MM.1S (cell line): ENCODE data around the gene SIPA1L2.
"Not testable (repeated sequence)": the region's sequence is repeated elsewhere in the genome, so short reads cannot be mapped to it uniquely, and the experiment has no call there.

Experiments
- DNase-seq: peaks from one replicate; pipeline ENCODE4 v3.0.0-alpha.2; 2015
- H2AFZ ChIP-seq: fragments of 300-600 bp; sonication (generic); 2 replicates; pipeline ENCODE4 v1.6.0; 2016; ENCODE audit warnings: antibody characterized with exemption, low read length
- H3F3A ChIP-seq: fragments of 300-600 bp; sonication (generic); 2 replicates; pipeline ENCODE4 v1.6.1; 2016; ENCODE audit warnings: mild to moderate bottlenecking, antibody characterized with exemption, low read length, moderate library complexity, mixed read lengths; ENCODE audit not compliant: insufficient read depth
- H3K27ac ChIP-seq: fragments of 300-600 bp; sonication (generic); 2 replicates; pipeline ENCODE4 v1.5.1; 2016; ENCODE audit warnings: mild to moderate bottlenecking, low read length
- H3K27me3 ChIP-seq: fragments of 300-600 bp; sonication (generic); replicated peaks from 2 replicates; pipeline ENCODE4 v1.6.0; 2016; ENCODE audit warnings: low read length; ENCODE audit not compliant: insufficient read depth
- H3K36me3 ChIP-seq: fragments of 300-600 bp; sonication (generic); replicated peaks from 2 replicates; pipeline ENCODE4 v1.6.1; 2016; ENCODE audit warnings: mild to moderate bottlenecking, low read length, mixed read lengths; ENCODE audit not compliant: insufficient read depth
- H3K4me1 ChIP-seq: fragments of 300-600 bp; sonication (generic); 2 replicates; pipeline ENCODE4 v1.6.1; 2016; ENCODE audit warnings: low read length, mixed read lengths
- H3K4me2 ChIP-seq: fragments of 300-600 bp; sonication (generic); 2 replicates; pipeline ENCODE4 v1.6.0; 2016; ENCODE audit warnings: low read depth, low read length
- H3K4me3 ChIP-seq: fragments of 300-600 bp; sonication (generic); 2 replicates; pipeline ENCODE4 v1.5.1; 2016; ENCODE audit warnings: low read length, mixed read lengths
- H3K79me2 ChIP-seq: fragments of 300-600 bp; sonication (generic); 2 replicates; pipeline ENCODE4 v1.6.1; 2016; ENCODE audit warnings: mixed run types, low read length, mixed read lengths
- H3K9ac ChIP-seq: fragments of 300-600 bp; sonication (generic); 2 replicates; pipeline ENCODE4 v1.6.1; 2016; ENCODE audit warnings: low read length, mixed read lengths
- H3K9me2 ChIP-seq: fragments of 300-600 bp; sonication (generic); replicated peaks from 2 replicates; pipeline ENCODE4 v1.6.1; 2016; ENCODE audit warnings: mild to moderate bottlenecking, low read length, mixed read lengths; ENCODE audit not compliant: insufficient read depth
- H3K9me3 ChIP-seq: fragments of 300-600 bp; sonication (generic); replicated peaks from 2 replicates; pipeline ENCODE4 v1.6.1; 2016; ENCODE audit warnings: mild to moderate bottlenecking, low read length, mixed read lengths; ENCODE audit not compliant: insufficient read depth
- H4K20me1 ChIP-seq: fragments of 300-600 bp; sonication (generic); 2 replicates; pipeline ENCODE4 v1.6.1; 2016; ENCODE audit warnings: mild to moderate bottlenecking, low read length, moderate library complexity, mixed read lengths; ENCODE audit not compliant: insufficient read depth
- EZH2 ChIP-seq: fragments of 300-600 bp; sonication (generic); optimal IDR thresholded peaks from 2 replicates; pipeline ENCODE3; 2017; ENCODE audit warnings: low read depth, mild to moderate bottlenecking, antibody characterized with exemption, low read length, mixed read lengths
- EZH2phosphoT487 ChIP-seq: fragments of 300-600 bp; sonication (generic); IDR thresholded peaks from 2 replicates; pipeline ENCODE4 v1.6.1; 2018; ENCODE audit warnings: antibody characterized with exemption, low read length
- TF ChIP-seq, protein P1 (sequence below): fragments of 300-600 bp; sonication (generic); IDR thresholded peaks from 2 replicates; pipeline ENCODE4 v1.5.1; 2016; ENCODE audit warnings: antibody characterized with exemption, low read length, mixed read lengths

Gene SIPA1L2

DNA sequence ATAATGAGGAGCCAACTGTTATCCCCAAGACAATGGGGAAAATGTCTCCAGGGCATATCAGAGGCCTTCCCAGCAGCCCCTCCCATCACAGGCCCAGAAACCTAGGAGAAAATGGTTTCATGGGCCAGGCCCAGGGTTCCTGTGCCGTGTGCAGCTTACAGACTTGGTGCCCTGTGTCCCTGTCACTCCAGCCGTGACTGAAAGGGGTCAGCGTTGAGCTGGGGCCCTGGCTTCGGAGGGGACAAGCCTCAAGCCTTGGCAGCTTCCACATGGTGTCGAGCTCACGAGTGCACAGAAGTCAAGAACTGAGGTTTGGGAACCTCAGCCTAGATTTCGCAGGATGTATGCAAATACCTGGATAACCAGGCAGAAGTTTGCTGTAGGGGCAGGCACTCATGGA, 18.1 kb downstream of the SIPA1L2 start:
- TF ChIP-seq EZH2 (no peak), EZH2phosphoT487 (no peak)
- TF ChIP-seq, protein P1, sequence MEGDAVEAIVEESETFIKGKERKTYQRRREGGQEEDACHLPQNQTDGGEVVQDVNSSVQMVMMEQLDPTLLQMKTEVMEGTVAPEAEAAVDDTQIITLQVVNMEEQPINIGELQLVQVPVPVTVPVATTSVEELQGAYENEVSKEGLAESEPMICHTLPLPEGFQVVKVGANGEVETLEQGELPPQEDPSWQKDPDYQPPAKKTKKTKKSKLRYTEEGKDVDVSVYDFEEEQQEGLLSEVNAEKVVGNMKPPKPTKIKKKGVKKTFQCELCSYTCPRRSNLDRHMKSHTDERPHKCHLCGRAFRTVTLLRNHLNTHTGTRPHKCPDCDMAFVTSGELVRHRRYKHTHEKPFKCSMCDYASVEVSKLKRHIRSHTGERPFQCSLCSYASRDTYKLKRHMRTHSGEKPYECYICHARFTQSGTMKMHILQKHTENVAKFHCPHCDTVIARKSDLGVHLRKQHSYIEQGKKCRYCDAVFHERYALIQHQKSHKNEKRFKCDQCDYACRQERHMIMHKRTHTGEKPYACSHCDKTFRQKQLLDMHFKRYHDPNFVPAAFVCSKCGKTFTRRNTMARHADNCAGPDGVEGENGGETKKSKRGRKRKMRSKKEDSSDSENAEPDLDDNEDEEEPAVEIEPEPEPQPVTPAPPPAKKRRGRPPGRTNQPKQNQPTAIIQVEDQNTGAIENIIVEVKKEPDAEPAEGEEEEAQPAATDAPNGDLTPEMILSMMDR: no peak
- H2AFZ ChIP-seq: no peak overlapping the region
- H3K9me2 ChIP-seq: no peaks in the 10 kb centered on the region
- H3K9me3 ChIP-seq: no peaks in the 10 kb centered on the region
- no peaks in the 10 kb centered on the region for H3K36me3 ChIP-seq
- DNase-seq: no peak
- H3F3A ChIP-seq: no peaks in the 10 kb centered on the region
- H3K4me1 ChIP-seq: no peaks in the 10 kb centered on the region
- H3K79me2 ChIP-seq: no peaks in the 10 kb centered on the region
- H3K27ac ChIP-seq: no peak overlapping the region
- H3K4me2 ChIP-seq: no peak overlapping the region
- H4K20me1 ChIP-seq: no peaks in the 10 kb centered on the region
- no peaks in the 10 kb centered on the region for H3K27me3 ChIP-seq
- no peak overlapping the region for H3K4me3 ChIP-seq
- no peak overlapping the region for H3K9ac ChIP-seq

GRCh38 chr1:232610902-232611745, 18.8 kb downstream of the SIPA1L2 start:
- H3K9me3 ChIP-seq, DNase-seq, H3K27ac ChIP-seq, H2AFZ ChIP-seq, H4K20me1 ChIP-seq, H3F3A ChIP-seq, H3K9me2 ChIP-seq, H3K36me3 ChIP-seq, H3K4me2 ChIP-seq, H3K27me3 ChIP-seq, H3K79me2 ChIP-seq, H3K9ac ChIP-seq, H3K4me1 ChIP-seq, H3K4me3 ChIP-seq: not testable (repeated sequence)

DNA sequence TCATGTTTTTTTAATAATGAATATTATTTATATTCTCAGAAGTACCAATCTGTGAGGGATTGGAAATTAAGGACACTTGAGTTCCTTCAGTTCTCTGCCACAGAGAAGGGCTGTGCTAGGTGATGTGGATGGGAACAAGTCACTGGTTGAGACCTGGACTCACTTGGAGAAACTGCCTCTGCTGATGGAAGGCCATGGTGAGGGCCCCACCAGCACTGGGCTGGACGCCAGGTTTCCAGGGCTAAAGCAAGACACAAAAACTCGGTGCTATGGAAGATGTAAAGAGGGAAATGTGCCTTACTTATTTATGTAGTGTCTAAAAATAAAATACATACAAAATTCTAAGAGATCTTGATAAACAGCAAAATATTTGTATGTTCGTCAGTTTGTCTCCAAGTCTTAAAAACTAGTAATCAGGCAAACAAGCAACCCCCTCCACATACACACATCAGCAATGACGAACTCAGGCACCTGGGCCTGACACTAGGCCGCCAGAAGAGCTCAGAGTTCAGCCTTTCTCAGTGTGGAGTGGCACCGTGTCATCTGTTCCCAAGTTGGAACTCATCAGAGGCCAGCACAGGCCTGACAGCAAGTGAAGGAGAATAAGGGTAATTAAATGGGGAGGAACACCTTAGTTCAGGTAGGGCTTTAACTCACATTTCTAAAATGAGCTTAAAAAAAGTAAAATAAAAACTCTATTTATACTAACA, 19.6 kb downstream of the SIPA1L2 start:
- DNase-seq: no peak
- no peak overlapping the region for H2AFZ ChIP-seq
- H3K4me1 ChIP-seq: no peaks in the 10 kb centered on the region

More for the DNA sequence above, 19.6 kb downstream of the SIPA1L2 start:
- Histone ChIP-seq H3K4me3 (no peak overlapping the region), H3K27me3 (no peaks in the 10 kb centered on the region), H3K36me3 (no peaks in the 10 kb centered on the region), H3K4me2 (no peak overlapping the region), H3K9ac (no peak overlapping the region), H3K9me2 (no peaks in the 10 kb centered on the region), H3F3A (no peaks in the 10 kb centered on the region), H3K9me3 (no peaks in the 10 kb centered on the region), H4K20me1 (no peaks in the 10 kb centered on the region), H3K27ac (no peak overlapping the region), H3K79me2 (no peaks in the 10 kb centered on the region)
- TF ChIP-seq, protein P1: no peak
- TF ChIP-seq EZH2: no peak
- no peak for TF ChIP-seq EZH2phosphoT487
